Stimulated activated effector memory CD8-positive, alpha-beta T cell treated with anti-CD3 and anti-CD28 coated beads, Interleukin-12 subunit alpha, Interleukin-12 subunit beta, amount 100 ng/mL, for 72 hours (primary cell): Measurements from ENCODE around the gene PCDHA1.

Experiments
- ATAC-seq: fragments of 150-1000 bp; cut with Tn5 transposase; 2 replicates; pipeline ENCODE4 v1.10.0; 2021
- DNase-seq, 2 donors: peaks; one replicate each; pipeline ENCODE4 v3.0.0; 2021 to 2022; ENCODE audit warnings: low spot score in 2 of 2
- H3K27ac Mint-ChIP-seq: one replicate; pipeline ENCODE4 v1.8.0; 2022; ENCODE audit warnings: mild to moderate bottlenecking, mixed read lengths
- H3K36me3 Mint-ChIP-seq: one replicate; pipeline ENCODE4 v1.8.0; 2022; ENCODE audit warnings: mild to moderate bottlenecking, mixed read lengths
- H3K4me1 Mint-ChIP-seq: one replicate; pipeline ENCODE4 v1.8.0; 2022; ENCODE audit warnings: mixed read lengths
- H3K4me3 Mint-ChIP-seq: one replicate; pipeline ENCODE4 v1.8.0; 2022; ENCODE audit warnings: mild to moderate bottlenecking, mixed read lengths
- H3K9me3 Mint-ChIP-seq: one replicate; pipeline ENCODE4 v1.8.0; 2022; ENCODE audit warnings: mixed read lengths

PCDHA1 gene

GRCh38 chr5:140973550-140973949, 187.6 kb downstream of the PCDHA1 start:
- Mint-ChIP-seq H3K27ac (no peak overlapping the region), H3K4me3 (no peak overlapping the region), H3K36me3 (no peaks in the 10 kb centered on the region), H3K9me3 (no peaks in the 10 kb centered on the region), H3K4me1 (no peaks in the 10 kb centered on the region)
- no peak for DNase-seq
- no peak for ATAC-seq

GRCh38 chr5:140977003-140977402, 191.1 kb downstream of the PCDHA1 start:
- Mint-ChIP-seq H3K9me3 (no peaks in the 10 kb centered on the region), H3K4me1 (no peaks in the 10 kb centered on the region), H3K27ac (no peak overlapping the region), H3K36me3 (no peaks in the 10 kb centered on the region), H3K4me3 (no peak overlapping the region)
- ATAC-seq (no peak), DNase-seq (no peak)

GRCh38 chr5:140978260-140978659, 192.3 kb downstream of the PCDHA1 start:
- Mint-ChIP-seq H3K36me3 (no peaks in the 10 kb centered on the region), H3K9me3 (no peaks in the 10 kb centered on the region), H3K4me1 (no peaks in the 10 kb centered on the region), H3K4me3 (no peak overlapping the region), H3K27ac (no peak overlapping the region)
- no peak for DNase-seq
- no peak for ATAC-seq

- DNase-seq (no peak), ATAC-seq (no peak)
- Mint-ChIP-seq H3K4me1 (no peaks in the 10 kb centered on the region), H3K27ac (no peak overlapping the region), H3K36me3 (no peaks in the 10 kb centered on the region), H3K9me3 (no peaks in the 10 kb centered on the region), H3K4me3 (no peak overlapping the region)
Observed at GRCh38 chr5:140978983-140979382, 193.0 kb downstream of the PCDHA1 start.

GRCh38 chr5:140982083-140982716, 196.3 kb downstream of the PCDHA1 start:
- DNase-seq, result no peak
- Mint-ChIP-seq H3K27ac (no peak overlapping the region), H3K9me3 (no peaks in the 10 kb centered on the region), H3K4me1 (no peaks in the 10 kb centered on the region), H3K4me3 (no peak overlapping the region), H3K36me3 (no peaks in the 10 kb centered on the region)
- no peak for ATAC-seq

GRCh38 chr5:140986117-140986521, 200.2 kb downstream of the PCDHA1 start:
- DNase-seq (no peak), ATAC-seq (no peak)
- Mint-ChIP-seq H3K9me3 (no peaks in the 10 kb centered on the region), H3K4me1 (no peaks in the 10 kb centered on the region), H3K4me3 (no peak overlapping the region), H3K36me3 (no peaks in the 10 kb centered on the region), H3K27ac (no peak overlapping the region)

GRCh38 chr5:140988100-140988499, 202.2 kb downstream of the PCDHA1 start:
- H3K36me3 Mint-ChIP-seq, result no peaks in the 10 kb centered on the region
- no peaks in the 10 kb centered on the region for H3K4me1 Mint-ChIP-seq
- DNase-seq (no peak), ATAC-seq (no peak)
- no peak overlapping the region for H3K4me3 Mint-ChIP-seq
- no peak overlapping the region for H3K27ac Mint-ChIP-seq
- H3K9me3 Mint-ChIP-seq, result no peaks in the 10 kb centered on the region

- H3K36me3 Mint-ChIP-seq, result no peaks in the 10 kb centered on the region
- ATAC-seq (no peak), DNase-seq (no peak)
- no peaks in the 10 kb centered on the region for H3K4me1 Mint-ChIP-seq
- H3K27ac Mint-ChIP-seq, result no peak overlapping the region
- H3K9me3 Mint-ChIP-seq, result no peaks in the 10 kb centered on the region
- H3K4me3 Mint-ChIP-seq, result no peak overlapping the region
Observed at GRCh38 chr5:140988608-140989007, 202.7 kb downstream of the PCDHA1 start.

GRCh38 chr5:140989254-140990020, 203.5 kb downstream of the PCDHA1 start:
- H3K36me3 Mint-ChIP-seq, result no peaks in the 10 kb centered on the region
- no peak overlapping the region for H3K27ac Mint-ChIP-seq
- H3K4me3 Mint-ChIP-seq, result no peak overlapping the region
- no peaks in the 10 kb centered on the region for H3K4me1 Mint-ChIP-seq
- no peak for DNase-seq
- no peak for ATAC-seq
- no peaks in the 10 kb centered on the region for H3K9me3 Mint-ChIP-seq

- Mint-ChIP-seq H3K36me3 (no peaks in the 10 kb centered on the region), H3K4me1 (no peaks in the 10 kb centered on the region), H3K27ac (no peak overlapping the region), H3K4me3 (no peak overlapping the region), H3K9me3 (no peaks in the 10 kb centered on the region)
- DNase-seq, result no peak
- ATAC-seq, result no peak
Observed at GRCh38 chr5:140992828-140993227, 206.9 kb downstream of the PCDHA1 start.

GRCh38 chr5:140996060-140996459, 210.1 kb downstream of the PCDHA1 start:
- H3K9me3 Mint-ChIP-seq, result no peaks in the 10 kb centered on the region
- H3K27ac Mint-ChIP-seq, result no peak overlapping the region
- H3K4me3 Mint-ChIP-seq, result no peak overlapping the region
- no peaks in the 10 kb centered on the region for H3K4me1 Mint-ChIP-seq
- ATAC-seq, result no peak
- DNase-seq, result no peak
- no peaks in the 10 kb centered on the region for H3K36me3 Mint-ChIP-seq

GRCh38 chr5:140998921-140999410, 213.0 kb downstream of the PCDHA1 start:
- no peak overlapping the region for H3K4me3 Mint-ChIP-seq
- H3K36me3 Mint-ChIP-seq, result no peaks in the 10 kb centered on the region
- H3K27ac Mint-ChIP-seq, result no peak overlapping the region
- ATAC-seq (no peak), DNase-seq (no peak)
- no peaks in the 10 kb centered on the region for H3K9me3 Mint-ChIP-seq
- H3K4me1 Mint-ChIP-seq, result peaks cover 8% of the 10 kb centered on the region

- Mint-ChIP-seq H3K9me3 (no peaks in the 10 kb centered on the region), H3K36me3 (no peaks in the 10 kb centered on the region), H3K4me3 (no peak overlapping the region), H3K27ac (no peak overlapping the region), H3K4me1 (peaks cover 8% of the 10 kb centered on the region)
- DNase-seq (no peak), ATAC-seq (no peak)
Observed at GRCh38 chr5:141001446-141001843, 215.5 kb downstream of the PCDHA1 start.

- no peaks in the 10 kb centered on the region for H3K36me3 Mint-ChIP-seq
- ATAC-seq, result no peak
- no peaks in the 10 kb centered on the region for H3K9me3 Mint-ChIP-seq
- H3K4me1 Mint-ChIP-seq, result peaks cover 8% of the 10 kb centered on the region
- H3K27ac Mint-ChIP-seq, result no peak overlapping the region
- H3K4me3 Mint-ChIP-seq, result no peak overlapping the region
- DNase-seq, result no peak
Observed at GRCh38 chr5:141001844-141002604, 216.1 kb downstream of the PCDHA1 start.

- H3K4me1 Mint-ChIP-seq, result peaks cover 8% of the 10 kb centered on the region
- no peak overlapping the region for H3K4me3 Mint-ChIP-seq
- DNase-seq (no peak), ATAC-seq (no peak)
- no peak overlapping the region for H3K27ac Mint-ChIP-seq
- H3K9me3 Mint-ChIP-seq, result no peaks in the 10 kb centered on the region
- H3K36me3 Mint-ChIP-seq, result no peaks in the 10 kb centered on the region
Observed at GRCh38 chr5:141002605-141002965, 216.6 kb downstream of the PCDHA1 start.

- no peak overlapping the region for H3K27ac Mint-ChIP-seq
- H3K36me3 Mint-ChIP-seq, result no peaks in the 10 kb centered on the region
- DNase-seq (no peak), ATAC-seq (no peak)
- no peak overlapping the region for H3K4me3 Mint-ChIP-seq
- H3K4me1 Mint-ChIP-seq, result peaks cover 8% of the 10 kb centered on the region
- no peaks in the 10 kb centered on the region for H3K9me3 Mint-ChIP-seq
Observed at GRCh38 chr5:141003031-141003430, 217.1 kb downstream of the PCDHA1 start.
